Fibroblast of mammary gland (primary cell): ENCODE results near the gene THOC7.
A peak's percentile ranks its signal among the peaks of the same experiment; 100 is the strongest.

Experiments used
- DNase-seq: peaks from one replicate; pipeline ENCODE4 v3.0.0-alpha.2; 2010; ENCODE audit warnings: low read depth
- H3K4me3 ChIP-seq: 2 replicates; pipeline ENCODE4 v1.5.1; 2011; ENCODE audit warnings: low read depth, mild to moderate bottlenecking, low read length, moderate library complexity; ENCODE audit not compliant: control insufficient read depth
- CTCF ChIP-seq: conservative IDR thresholded peaks from 2 replicates; pipeline ENCODE4 v1.5.1; 2011; ENCODE audit warnings: low read depth, low read length, inconsistent platforms; ENCODE audit not compliant: control insufficient read depth, insufficient read depth

THOC7 gene

GRCh38 chr3:63819151-63819398 is 44.5 kb downstream of the THOC7 start, which contains the start of gene C3orf49:
TSS of gene C3orf49 (plus strand) at chr3:63819299. CDS start at chr3:63819472, 173 bp downstream.
- no peak within 1 kb of the TSS for H3K4me3 ChIP-seq
- TF ChIP-seq CTCF = no peak
- DNase-seq = no peak

GRCh38 chr3:63818282-63819150 is 45.1 kb downstream of the THOC7 start:
- DNase-seq = peak; percentile 67
- peak; percentile 86 for TF ChIP-seq CTCF
- no peak overlapping the region for H3K4me3 ChIP-seq

GRCh38 chr3:63817225-63817624 is 46.4 kb downstream of the THOC7 start:
- no peak for DNase-seq
- no peak overlapping the region for H3K4me3 ChIP-seq
- no peak for TF ChIP-seq CTCF

- TF ChIP-seq CTCF = no peak
- peak; percentile 28 for DNase-seq
- no peak overlapping the region for H3K4me3 ChIP-seq
Measured at GRCh38 chr3:63814237-63814636, 49.4 kb downstream of the THOC7 start.

- TF ChIP-seq CTCF = no peak
- H3K4me3 ChIP-seq = no peak overlapping the region
- peak; percentile 11 for DNase-seq
Measured at GRCh38 chr3:63809607-63810006, 54.0 kb downstream of the THOC7 start.

- no peak overlapping the region for H3K4me3 ChIP-seq
- no peak for TF ChIP-seq CTCF
- no peak for DNase-seq
Measured at GRCh38 chr3:63808633-63809032, 55.0 kb downstream of the THOC7 start.

GRCh38 chr3:63807961-63808565 is 55.5 kb downstream of the THOC7 start:
- H3K4me3 ChIP-seq = no peak overlapping the region
- no peak for DNase-seq
- no peak for TF ChIP-seq CTCF
